ENCODE data around the gene PZP. TPM values are rescaled to one million over a fixed set of nuclear protein-coding genes. Genes with fewer than 3 reads are reported as not detected.

The PZP gene
- total and polyA plus RNA-seq, 2 of the 8 experiments (the other 6 are each of a cell fraction or from before 2014, with no cell fraction given), result 0.08 TPM; not detected in 1

- no peak for TF ChIP-seq CTBP2 (IDR thresholded peaks at IDR 0.05; ENCODE audit: borderline replicate concordance, insufficient read depth, insufficient read length, low read length)
Observed at GRCh38 chr12:9104087-9104486, 104.1 kb downstream of the PZP start (continued).
